Activated CD4-positive, alpha-beta T cell treated with anti-CD3 and anti-CD28 coated beads for 36 hours (primary cell): ENCODE measurements around the gene PYHIN1. TPM values are rescaled to one million over a fixed set of nuclear protein-coding genes. Genes with fewer than 3 reads are reported as not detected.
"Not testable (repeated sequence)": the region's sequence is repeated elsewhere in the genome, so short reads cannot be mapped to it uniquely, and the experiment has no call there.

Experiments
- ATAC-seq: fragments of 200-7000 bp; cut with Tn5 transposase; one replicate; pipeline ENCODE4 v1.10.0; 2021; ENCODE audit warnings: mild to moderate bottlenecking, moderate library complexity
- CTCF ChIA-PET: fragments of 350-600 bp; sonication (Branson Sonifier 250); formaldehyde crosslinking; loops from one replicate; lab custom pipeline; 2021; ENCODE audit warnings: antibody characterized with exemption; lab: Charles Lee
- POLR2A ChIA-PET: fragments of 350-600 bp; sonication (Branson Sonifier 250); formaldehyde crosslinking; loops from one replicate; lab custom pipeline; 2021; ENCODE audit warnings: antibody characterized with exemption, inconsistent platforms; lab: Charles Lee
- DNase-seq: peaks from one replicate; pipeline ENCODE4 v3.0.0-alpha.2; 2020
- H3K27ac Mint-ChIP-seq: one replicate; pipeline ENCODE4 v1.8.0; 2021; ENCODE audit warnings: mixed read lengths
- H3K27me3 Mint-ChIP-seq: one replicate; pipeline ENCODE4 v1.8.0; 2021; ENCODE audit warnings: mixed read lengths
- H3K36me3 Mint-ChIP-seq: one replicate; pipeline ENCODE4 v1.8.0; 2021; ENCODE audit warnings: low read depth, mixed read lengths
- H3K4me1 Mint-ChIP-seq: one replicate; pipeline ENCODE4 v1.8.0; 2021; ENCODE audit warnings: mixed read lengths
- H3K4me3 Mint-ChIP-seq: one replicate; pipeline ENCODE4 v1.8.0; 2021; ENCODE audit warnings: mild to moderate bottlenecking, moderate library complexity, mixed read lengths
- H3K9me3 Mint-ChIP-seq: one replicate; pipeline ENCODE4 v1.8.0; 2021; ENCODE audit warnings: low read depth, mixed read lengths
- intact Hi-C, 2 experiments: fragments of 100-400 bp; cut with DNase I in 1 of 2; cut with micrococcal nuclease in 1 of 2; formaldehyde crosslinking; loops; one replicate each; pipeline versions ENCODE4 v1.14.2 to v1.15.1; 2022 to 2024; cut with DNase I, micrococcal nuclease
- total RNA-seq, 2 experiments: library from RNA; stranded (reverse); gene quantifications; one replicate each; pipeline ENCODE4 v1.2.3, GENCODE V29; 2021

Gene PYHIN1
- total RNA-seq, 2 experiments from 2014 or later: 5.6 to 6.8 TPM

GRCh38 chr1:159011001-159011400, 79.6 kb downstream of the PYHIN1 start:
- H3K4me3 Mint-ChIP-seq: peak overlapping the region; percentile 82
- ChIA-PET POLR2A (interaction anchor here (0.7 to 2.7 kb wide), 4 partner anchors 13 to 858 kb away, joined by 5 to 43 read pairs (median 13); partner anchors contain the start of gene AIM2), CTCF (interaction anchor here (1.5 to 3.4 kb wide), 3 partner anchors 61 to 78 kb away, joined by 6 to 17 read pairs (median 11); partner anchors contain the start of gene AIM2)
- H3K9me3 Mint-ChIP-seq, ATAC-seq, H3K27me3 Mint-ChIP-seq: not testable (repeated sequence)
- H3K27ac Mint-ChIP-seq: peak overlapping the region; percentile 97
- peaks cover 43% of the 10 kb centered on the region for H3K4me1 Mint-ChIP-seq
- intact Hi-C loops: loop anchor here (5.0 kb wide), 4 partner anchors 911 to 1874 kb away; partner anchors contain the start of genes ETV3 (in 2 of the 2) and DCAF8 (in 1 of the 2)
- DNase-seq: peak; percentile 35
- H3K36me3 Mint-ChIP-seq: peaks cover 80% of the 10 kb centered on the region

DNA sequence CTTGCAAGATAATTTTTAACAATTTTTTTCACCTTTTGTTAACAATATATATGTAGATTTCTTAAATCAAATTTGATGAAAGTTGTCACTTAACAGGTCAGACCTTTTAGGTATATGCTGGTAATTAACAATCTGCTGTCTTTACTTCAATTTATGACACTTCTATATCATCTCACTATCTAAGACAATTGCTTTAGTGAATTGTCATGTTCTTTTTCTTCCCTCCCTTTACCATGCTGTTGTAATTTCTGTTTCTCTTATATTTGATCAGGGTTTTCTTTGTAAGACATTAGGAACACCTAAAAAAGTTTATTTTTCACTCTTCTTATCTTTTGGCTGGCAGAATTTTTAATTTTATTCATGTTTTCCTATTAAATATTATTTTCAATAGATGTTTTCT, 80.4 kb downstream of the PYHIN1 start:
- Mint-ChIP-seq H3K4me3 (peak overlapping the region; percentile 82), H3K27ac (peak overlapping the region; percentile 100), H3K27me3 (no peaks in the 10 kb centered on the region), H3K4me1 (peaks cover 42% of the 10 kb centered on the region), H3K36me3 (peaks cover 85% of the 10 kb centered on the region), H3K9me3 (no peaks in the 10 kb centered on the region)
- POLR2A ChIA-PET: interaction anchor here (1.4 kb wide), 1 partner anchor 65 kb away, joined by 15 read pairs; the partner anchor contains the start of gene AIM2
- ATAC-seq: no peak
- intact Hi-C loops: loop anchor here (5.0 kb wide), 4 partner anchors 911 to 1874 kb away; partner anchors contain the start of genes ETV3 (in 2 of the 2) and DCAF8 (in 1 of the 2)
- CTCF ChIA-PET: no interaction called here
- DNase-seq: no peak

DNA sequence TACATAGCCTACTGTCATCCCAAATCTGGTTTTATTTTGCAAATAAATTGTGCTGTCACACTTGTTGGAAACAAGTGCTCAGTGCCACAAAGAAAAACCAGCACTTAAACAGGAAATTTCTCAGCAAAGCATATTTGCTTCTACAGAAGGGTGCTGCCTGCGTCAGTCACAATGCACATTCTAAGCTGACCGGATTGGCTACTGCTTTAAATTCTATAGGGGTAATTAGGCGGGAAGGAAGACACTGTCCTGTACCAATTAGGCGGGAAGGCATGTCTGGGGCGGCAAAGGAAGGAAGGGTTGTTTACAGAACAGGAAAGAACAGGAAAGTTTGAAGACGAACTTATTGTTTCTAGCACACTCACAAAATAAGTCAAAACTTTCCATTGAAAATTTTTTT, 81.1 kb downstream of the PYHIN1 start:
- DNase-seq (peak; percentile 77), ATAC-seq (peak; percentile 48)
- intact Hi-C loops: loop anchor here (5.0 kb wide), 4 partner anchors 910 to 1875 kb away; partner anchors contain the start of genes ETV3 (in 2 of the 2) and DCAF8 (in 1 of the 2)
- Mint-ChIP-seq H3K4me1 (peaks cover 41% of the 10 kb centered on the region), H3K36me3 (peaks cover 85% of the 10 kb centered on the region), H3K27ac (peak overlapping the region; percentile 100), H3K4me3 (peak overlapping the region; percentile 82), H3K27me3 (no peaks in the 10 kb centered on the region), H3K9me3 (no peaks in the 10 kb centered on the region)
- CTCF ChIA-PET: interaction anchor here (1.4 kb wide), 1 partner anchor 59 kb away, joined by 4 read pairs; no protein-coding TSS in a partner anchor
- POLR2A ChIA-PET: interaction anchor here (0.7 to 1.5 kb wide), 5 partner anchors 15 to 76 kb away, joined by 3 to 15 read pairs (median 5); partner anchors contain the start of gene AIM2

DNA sequence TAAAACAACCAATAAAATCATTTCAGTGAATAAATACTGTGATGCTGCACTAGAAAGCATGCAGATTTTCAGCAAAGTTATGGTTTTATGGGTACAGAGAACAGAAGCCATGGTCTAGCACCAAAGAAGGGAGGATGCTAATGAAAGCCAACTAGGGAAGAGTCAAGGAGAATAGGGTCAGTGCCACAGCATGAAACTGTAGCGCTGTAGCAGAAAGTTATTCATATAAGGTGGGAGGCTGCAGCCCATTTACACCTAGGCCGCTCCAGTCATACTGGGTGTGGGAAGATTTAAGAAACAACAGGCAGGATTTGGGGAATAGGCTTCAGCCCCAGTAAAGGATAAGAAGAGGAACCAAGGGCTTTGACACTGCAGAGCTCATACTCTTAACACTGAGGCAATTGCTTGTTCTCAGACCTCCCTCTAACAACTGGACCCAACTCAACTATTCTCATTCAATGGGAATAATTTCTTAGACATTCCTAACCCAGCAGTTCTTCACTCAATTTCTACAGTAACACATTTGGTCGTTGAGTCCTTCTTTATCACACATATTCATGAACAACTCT, 82.7 kb downstream of the PYHIN1 start:
- H3K36me3 Mint-ChIP-seq: peaks cover 86% of the 10 kb centered on the region
- H3K9me3 Mint-ChIP-seq: no peaks in the 10 kb centered on the region
- ChIA-PET POLR2A (interaction anchor here (1.7 to 2.5 kb wide), 2 partner anchors 63 to 75 kb away, joined by 4 to 18 read pairs; partner anchors contain the start of gene AIM2), CTCF (no interaction called here)
- peak overlapping the region; percentile 82 for H3K4me3 Mint-ChIP-seq
- H3K4me1 Mint-ChIP-seq: peaks cover 36% of the 10 kb centered on the region
- no peaks in the 10 kb centered on the region for H3K27me3 Mint-ChIP-seq
- DNase-seq: no peak
- intact Hi-C loops: loop anchor here (5.0 kb wide), 4 partner anchors 908 to 1877 kb away; partner anchors contain the start of genes ETV3 (in 2 of the 2) and DCAF8 (in 1 of the 2)
- ATAC-seq: no peak
- peak overlapping the region; percentile 100 for H3K27ac Mint-ChIP-seq

GRCh38 chr1:159014851-159015250, 83.5 kb downstream of the PYHIN1 start:
- ATAC-seq: no peak
- peaks cover 90% of the 10 kb centered on the region for H3K36me3 Mint-ChIP-seq
- H3K9me3 Mint-ChIP-seq: no peaks in the 10 kb centered on the region
- peak overlapping the region; percentile 100 for H3K27ac Mint-ChIP-seq
- peak overlapping the region; percentile 82 for H3K4me3 Mint-ChIP-seq
- POLR2A ChIA-PET: interaction anchor here (1.7 to 2.5 kb wide), 2 partner anchors 62 to 74 kb away, joined by 4 to 18 read pairs; partner anchors contain the start of gene AIM2
- H3K27me3 Mint-ChIP-seq: no peaks in the 10 kb centered on the region
- DNase-seq: peak; percentile 34
- CTCF ChIA-PET: interaction anchor here (1.0 kb wide), 1 partner anchor 57 kb away, joined by 3 read pairs; no protein-coding TSS in a partner anchor
- peaks cover 41% of the 10 kb centered on the region for H3K4me1 Mint-ChIP-seq
- intact Hi-C loops: loop anchor here (5.0 kb wide), 5 partner anchors 37 to 1878 kb away; partner anchors contain the start of genes ETV3 (in 2 of the 2) and DCAF8 (in 1 of the 2)

DNA sequence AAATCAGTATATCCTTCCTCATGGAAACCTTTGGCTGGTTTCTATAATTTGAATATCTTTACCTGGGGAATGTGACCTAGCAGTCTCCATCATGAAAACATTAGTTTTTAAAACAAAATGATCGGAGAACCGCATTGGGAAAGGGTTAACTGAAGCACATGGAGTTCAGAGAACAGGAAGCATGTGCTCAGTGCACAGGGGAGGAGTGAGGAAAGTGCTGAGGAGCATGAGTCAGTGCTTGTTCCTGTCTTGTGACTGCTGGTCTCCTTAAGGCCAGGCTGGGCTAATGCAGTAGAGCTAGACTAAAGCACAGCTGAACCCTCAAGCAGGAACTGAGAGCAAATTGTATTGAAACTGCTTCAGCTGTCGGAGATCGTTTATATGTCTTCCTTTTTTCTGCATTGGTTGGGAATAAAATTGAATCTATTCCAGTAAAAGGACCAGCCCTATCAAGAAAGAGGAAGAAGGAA, 84.1 kb downstream of the PYHIN1 start:
- intact Hi-C loops: loop anchor here in 1 of 2 experiments (5.0 kb wide), 1 partner anchor 37 kb away; no protein-coding TSS in a partner anchor
- H3K27me3 Mint-ChIP-seq: no peaks in the 10 kb centered on the region
- peak overlapping the region; percentile 82 for H3K4me3 Mint-ChIP-seq
- peak overlapping the region; percentile 96 for H3K27ac Mint-ChIP-seq
- CTCF ChIA-PET: interaction anchor here (0.6 to 1.5 kb wide), 5 partner anchors 37 to 117 kb away, joined by 3 to 5 read pairs (median 3); no protein-coding TSS in a partner anchor
- ATAC-seq (peak; percentile 83), DNase-seq (peak; percentile 81)
- H3K4me1 Mint-ChIP-seq: peaks cover 46% of the 10 kb centered on the region
- peaks cover 90% of the 10 kb centered on the region for H3K36me3 Mint-ChIP-seq
- POLR2A ChIA-PET: interaction anchor here (0.8 to 2.5 kb wide), 4 partner anchors 53 to 111 kb away, joined by 4 to 18 read pairs (median 4); partner anchors contain the start of gene AIM2
- no peaks in the 10 kb centered on the region for H3K9me3 Mint-ChIP-seq

DNA sequence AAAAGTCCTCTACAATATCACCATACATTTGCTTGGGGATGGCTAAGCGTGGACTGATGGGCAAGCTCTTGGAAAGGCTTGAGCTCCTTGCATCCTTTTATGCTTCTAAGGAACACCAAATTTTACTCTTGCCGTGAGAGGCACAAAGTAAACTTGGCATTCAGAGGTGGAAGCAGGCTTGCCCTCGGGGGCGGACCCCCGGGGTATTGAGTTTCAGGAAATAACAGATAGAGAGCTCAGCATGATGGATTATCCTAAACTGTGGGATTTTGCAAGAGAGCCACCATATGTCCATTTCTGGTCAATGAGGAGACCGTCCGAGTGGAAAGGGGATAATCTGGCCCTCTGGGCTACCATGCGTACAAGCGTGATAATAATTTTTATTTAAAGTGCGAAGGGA, 92.4 kb downstream of the PYHIN1 start:
- intact Hi-C loops: no loop called here
- ATAC-seq: no peak
- Mint-ChIP-seq H3K27ac (no peak overlapping the region), H3K9me3 (peaks cover 4% of the 10 kb centered on the region), H3K36me3 (peaks cover 85% of the 10 kb centered on the region), H3K4me3 (no peak overlapping the region), H3K27me3 (no peaks in the 10 kb centered on the region), H3K4me1 (peaks cover 63% of the 10 kb centered on the region)
- no peak for DNase-seq
- CTCF ChIA-PET: interaction anchor here (0.9 kb wide), 1 partner anchor 11 kb away, joined by 3 read pairs; no protein-coding TSS in a partner anchor
- POLR2A ChIA-PET: no interaction called here

- DNase-seq (no peak), ATAC-seq (no peak)
- Mint-ChIP-seq H3K9me3 (peaks cover 4% of the 10 kb centered on the region), H3K4me1 (peaks cover 66% of the 10 kb centered on the region), H3K27me3 (no peaks in the 10 kb centered on the region), H3K36me3 (peaks cover 86% of the 10 kb centered on the region), H3K27ac (no peak overlapping the region), H3K4me3 (no peak overlapping the region)
- ChIA-PET POLR2A (no interaction called here), CTCF (no interaction called here)
- intact Hi-C loops: no loop called here
Measured at GRCh38 chr1:159025043-159025442, 93.7 kb downstream of the PYHIN1 start.

Other genes with a start within 250 kb of the PYHIN1 start
- gene SPTA1, start 244.8 kb upstream of the PYHIN1 start, total RNA-seq: not detected
- not detected for gene OR6K2, start 230.9 kb upstream of the PYHIN1 start, total RNA-seq
- gene OR6K3, start 210.8 kb upstream of the PYHIN1 start, total RNA-seq: not detected
- not detected for gene OR6K6, start 176.8 kb upstream of the PYHIN1 start, total RNA-seq
- not detected for gene OR6N1, start 159.4 kb upstream of the PYHIN1 start, total RNA-seq
- gene OR6N2, start 150.3 kb upstream of the PYHIN1 start, total RNA-seq: not detected
- not detected for gene MNDA, start 100.2 kb upstream of the PYHIN1 start, total RNA-seq
- gene IFI16, start 78.4 kb downstream of the PYHIN1 start, total RNA-seq: 100 to 1,000 TPM; 263 to 308 TPM
- gene AIM2, start 145.2 kb downstream of the PYHIN1 start, total RNA-seq: 10 to 100 TPM; 65.6 to 67.6 TPM
- gene CADM3, start 240.1 kb downstream of the PYHIN1 start, total RNA-seq: not detected